SH-SY5Y (cell line): Measurements from ENCODE around the gene NACC2.

Source experiments
- GATA2 ChIP-seq: IDR thresholded peaks from 2 replicates; pipeline ENCODE4 v1.6.1; 2011; ENCODE audit warnings: mild to moderate bottlenecking, low read depth, low read length
- GATA3 ChIP-seq: IDR thresholded peaks from 2 replicates; pipeline ENCODE4 v1.6.1; 2011; ENCODE audit warnings: low read depth, mild to moderate bottlenecking, low read length, moderate library complexity

GRCh38 chr9:135965124-135965756, 129.8 kb downstream of the NACC2 start:
- no peak for TF ChIP-seq GATA2
- TF ChIP-seq GATA3 = no peak
